Renal cortex interstitium (tissue), 11 donors: Measurements from ENCODE around the gene UAP1L1. TPM values are rescaled to one million over a fixed set of nuclear protein-coding genes. Genes with fewer than 3 reads are reported as not detected.
"Not testable (repeated sequence)": the region's sequence is repeated elsewhere in the genome, so short reads cannot be mapped to it uniquely, and the experiment has no call there.

ENCODE experiments used
- DNase-seq, 11 donors: peaks; one replicate each; pipeline ENCODE4 v3.0.0-alpha.2; 2013; ENCODE audit warnings: low read depth in 9 of 11, low spot score in 4 of 11; ENCODE audit errors: extremely low read depth in 1 of 11
- polyA plus RNA-seq, 3 donors: library from polyadenylated mRNA; unstranded; fragments of 120-200 nt; gene quantifications; one replicate each; pipeline ENCODE4 v1.2.1, GENCODE V29; 2013; ENCODE audit not compliant: insufficient read length in 3 of 3

The UAP1L1 gene
- polyA plus RNA-seq, 3 donors, result 4.9 to 9.2 (median 5.7) TPM

DNA sequence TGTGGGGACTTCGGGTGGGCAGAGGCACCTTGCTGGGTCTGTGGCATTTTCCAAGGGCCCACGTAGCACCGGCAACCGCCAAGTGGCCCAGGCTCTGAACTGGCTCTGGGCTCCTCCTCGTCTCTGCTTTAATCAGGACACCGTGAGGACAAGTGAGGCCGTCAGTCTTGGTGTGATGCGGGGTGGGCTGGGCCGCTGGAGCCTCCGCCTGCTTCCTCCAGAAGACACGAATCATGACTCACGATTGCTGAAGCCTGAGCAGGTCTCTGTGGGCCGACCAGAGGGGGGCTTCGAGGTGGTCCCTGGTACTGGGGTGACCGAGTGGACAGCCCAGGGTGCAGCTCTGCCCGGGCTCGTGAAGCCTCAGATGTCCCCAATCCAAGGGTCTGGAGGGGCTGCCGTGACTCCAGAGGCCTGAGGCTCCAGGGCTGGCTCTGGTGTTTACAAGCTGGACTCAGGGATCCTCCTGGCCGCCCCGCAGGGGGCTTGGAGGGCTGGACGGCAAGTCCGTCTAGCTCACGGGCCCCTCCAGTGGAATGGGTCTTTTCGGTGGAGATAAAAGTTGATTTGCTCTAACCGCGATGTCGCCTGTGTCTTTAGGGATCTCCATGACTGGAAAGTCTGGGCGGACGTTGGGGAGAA, 31.4 kb downstream of the UAP1L1 start:
- DNase-seq, result no peak

DNA sequence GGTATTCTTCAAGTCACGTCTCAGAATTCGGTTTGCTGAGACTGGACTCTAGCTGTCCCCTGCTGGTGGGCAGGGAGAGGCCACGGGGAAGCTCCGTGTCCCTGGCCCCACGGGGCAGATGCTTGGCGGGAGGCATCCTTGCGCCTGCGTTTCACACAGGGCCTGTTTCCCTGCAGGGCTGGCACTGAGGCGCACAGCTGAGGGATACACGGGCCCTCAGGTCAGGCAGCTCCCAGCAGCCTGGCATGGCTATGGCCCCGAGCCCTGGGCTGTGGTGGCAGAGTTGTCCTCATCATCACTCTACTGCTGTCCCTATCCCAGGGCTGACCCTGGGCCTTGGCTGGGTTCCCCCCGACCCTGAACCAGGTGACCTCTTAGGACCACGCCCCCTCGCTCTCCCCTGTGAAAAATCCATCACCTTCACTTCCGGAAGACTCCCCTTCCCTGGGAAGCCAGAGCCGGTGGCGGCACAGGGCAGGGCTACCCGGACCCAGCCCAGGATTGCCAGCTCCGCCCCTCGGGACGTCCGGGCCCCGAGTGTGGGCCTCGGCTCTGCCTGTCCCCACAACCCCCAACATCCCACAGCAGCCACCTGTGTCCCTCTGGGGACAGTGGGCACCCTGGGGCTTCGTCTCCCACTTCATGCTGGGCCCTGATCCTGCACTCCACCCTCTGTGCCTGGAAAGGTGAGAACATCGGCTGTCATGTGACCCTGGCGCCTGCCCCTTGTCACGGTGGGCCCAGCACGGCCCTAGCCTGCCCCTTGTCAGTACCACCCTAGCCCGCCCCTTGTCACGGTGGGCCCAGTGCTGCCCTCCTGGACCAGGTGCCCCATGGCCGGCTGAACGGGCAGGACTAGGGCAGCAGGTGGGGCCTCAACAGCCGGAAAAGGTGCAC, 32.2 kb downstream of the UAP1L1 start:
- no peak for DNase-seq

DNA sequence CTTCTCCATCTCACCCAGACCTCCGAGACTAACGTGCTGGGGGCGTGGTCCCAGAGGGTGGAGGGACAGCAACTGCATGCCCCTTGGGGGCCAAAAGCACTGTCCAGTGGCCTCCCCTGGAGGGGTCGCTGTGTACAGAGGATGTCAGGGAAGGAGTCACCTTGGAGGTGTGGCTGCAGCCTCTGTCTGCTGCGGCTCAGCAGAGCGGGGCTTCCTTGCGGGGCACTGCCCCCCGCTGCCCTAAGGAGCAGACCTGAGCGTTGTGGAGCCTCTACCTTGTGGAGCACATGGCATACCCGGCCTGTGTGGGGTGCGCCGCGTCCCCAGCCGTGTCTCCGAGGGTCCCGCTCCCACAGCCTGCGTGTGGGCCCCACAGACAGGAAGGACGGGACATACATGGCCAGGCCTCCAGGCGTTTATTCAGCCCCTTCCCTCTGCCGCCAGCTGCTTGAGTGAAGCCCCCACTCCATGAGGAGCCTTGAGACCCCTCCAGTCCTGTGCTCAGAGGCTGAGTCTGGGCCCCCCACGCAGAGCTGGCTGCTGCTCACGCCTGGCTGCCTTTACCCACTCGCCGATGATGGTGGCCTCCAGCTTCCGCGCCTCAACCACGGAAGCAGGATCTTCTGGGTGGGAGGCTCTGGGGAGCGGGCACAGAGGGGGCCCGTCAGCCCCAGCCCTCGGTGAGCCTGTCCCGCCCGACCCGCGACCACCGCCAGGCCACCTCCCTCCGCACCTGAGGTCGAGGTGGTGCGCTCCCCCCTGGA, 33.0 kb downstream of the UAP1L1 start:
- DNase-seq, result no peak

DNA sequence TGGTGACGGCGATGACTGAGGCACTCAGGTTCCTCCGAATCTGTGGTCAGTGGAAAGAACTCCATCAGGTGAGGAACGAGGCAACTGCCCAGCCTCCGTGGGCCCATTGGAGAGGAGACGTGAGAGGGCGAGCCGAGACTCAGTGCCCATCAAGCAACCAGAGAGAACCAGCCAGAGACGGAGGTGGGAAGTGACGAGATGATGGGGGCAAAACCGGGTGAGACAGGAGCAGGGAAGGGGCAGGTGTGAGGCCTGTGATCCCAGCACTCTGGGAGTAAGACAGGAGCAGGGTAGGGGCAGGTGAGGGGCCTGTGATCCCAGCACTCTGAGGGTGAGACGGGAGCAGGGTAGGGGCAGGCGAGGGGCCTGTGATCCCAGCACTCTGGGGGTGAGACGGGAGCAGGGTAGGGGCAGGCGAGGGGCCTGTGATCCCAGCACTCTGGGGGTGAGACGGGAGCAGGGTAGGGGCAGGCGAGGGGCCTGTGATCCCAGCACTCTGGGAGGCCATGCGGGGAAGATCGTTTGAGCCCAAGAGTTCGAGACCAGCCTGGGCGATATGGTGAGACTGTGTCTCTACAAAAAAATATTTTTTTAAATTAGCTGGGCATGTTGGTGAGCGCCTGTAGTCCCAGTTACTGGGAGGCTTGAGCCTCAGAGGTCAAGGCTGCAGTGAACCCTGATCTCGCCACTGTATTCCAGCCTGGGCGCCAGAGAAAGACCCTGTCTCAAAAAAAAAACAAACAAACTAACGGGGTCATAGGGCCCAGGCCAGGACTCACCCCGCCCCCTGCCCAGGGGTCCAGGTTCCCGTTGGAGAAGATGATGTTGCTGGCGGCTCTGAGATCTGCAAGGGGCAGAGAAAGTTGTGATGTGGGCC, 33.8 kb downstream of the UAP1L1 start:
- no peak for DNase-seq

DNA sequence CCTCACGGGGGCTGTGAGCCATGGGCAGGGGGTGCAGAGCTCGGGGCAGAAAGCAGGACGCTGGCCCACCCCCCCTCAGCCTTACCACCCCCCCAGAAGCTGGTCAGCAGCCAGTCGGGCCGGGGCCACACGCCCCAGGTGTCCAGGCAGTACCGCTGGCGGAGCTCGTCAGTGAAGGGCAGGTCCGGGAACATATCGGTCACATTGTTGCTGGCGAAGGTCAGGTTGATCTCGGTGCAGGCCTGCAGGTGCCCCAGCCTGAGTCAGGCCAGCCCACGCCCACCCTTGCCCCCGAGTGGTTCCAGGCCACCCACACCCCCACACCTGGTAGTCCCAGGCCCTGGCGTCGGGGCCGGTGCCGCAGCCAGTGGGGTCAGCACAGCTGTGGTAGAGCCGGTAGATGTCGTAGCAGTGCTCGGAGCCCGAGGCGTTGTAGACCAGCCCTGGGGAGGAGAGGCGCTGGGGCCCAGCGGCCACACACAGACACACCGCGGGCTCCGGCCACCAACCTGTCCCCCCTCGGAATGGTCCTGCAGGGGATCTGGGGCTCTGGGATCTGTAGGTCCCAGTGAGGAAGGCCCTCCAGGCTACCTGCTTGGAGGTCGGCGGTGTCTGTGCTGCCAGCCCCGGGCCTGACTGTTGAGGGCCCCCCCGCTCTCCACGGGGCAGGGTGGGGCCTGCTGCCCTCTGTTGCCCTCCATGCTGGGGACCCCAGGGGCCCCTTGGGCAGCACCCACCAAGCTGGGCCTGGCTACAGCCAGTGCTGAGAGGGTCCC, 34.7 kb downstream of the UAP1L1 start:
- no peak for DNase-seq

DNA sequence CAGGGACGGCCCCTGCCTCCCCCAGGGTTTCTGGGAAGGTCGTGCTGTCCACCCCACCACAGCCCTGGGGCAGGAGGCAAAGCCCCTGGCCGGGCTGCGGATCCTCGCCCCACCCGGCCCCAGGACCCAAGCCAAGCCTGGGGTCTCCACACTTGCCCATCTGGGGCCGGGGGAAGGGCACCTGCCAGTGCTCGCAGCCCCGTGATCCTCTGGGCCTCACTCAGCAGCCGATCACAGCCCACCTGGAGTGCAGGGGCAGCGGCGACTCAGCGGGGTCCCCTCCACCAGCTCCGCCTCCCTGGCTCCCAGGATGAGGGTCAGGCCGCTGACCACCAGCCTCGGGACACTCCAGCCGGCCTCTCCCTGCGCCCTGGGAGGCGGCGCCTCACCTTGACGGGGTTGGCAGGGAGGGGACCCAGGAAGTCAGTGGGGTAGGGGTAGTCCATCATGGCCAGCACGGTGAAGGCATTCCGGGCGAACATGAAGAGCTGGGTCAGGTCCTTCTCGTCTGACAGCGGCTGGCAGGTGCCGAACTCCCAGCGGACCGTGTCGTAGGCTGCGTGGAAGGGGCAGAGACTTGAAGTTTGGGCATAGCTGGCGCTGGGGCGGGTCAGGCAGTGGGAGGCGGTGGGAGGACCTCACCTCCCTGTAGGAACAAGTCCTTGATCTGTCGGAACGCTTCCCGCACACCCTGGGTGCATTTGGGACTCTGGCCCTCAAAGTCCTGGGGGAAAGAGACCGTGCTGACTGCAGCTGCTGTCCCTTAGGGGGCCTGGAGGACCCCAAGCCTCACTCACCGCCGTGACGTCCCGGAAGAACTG, 35.5 kb downstream of the UAP1L1 start:
- DNase-seq, result no peak

DNA sequence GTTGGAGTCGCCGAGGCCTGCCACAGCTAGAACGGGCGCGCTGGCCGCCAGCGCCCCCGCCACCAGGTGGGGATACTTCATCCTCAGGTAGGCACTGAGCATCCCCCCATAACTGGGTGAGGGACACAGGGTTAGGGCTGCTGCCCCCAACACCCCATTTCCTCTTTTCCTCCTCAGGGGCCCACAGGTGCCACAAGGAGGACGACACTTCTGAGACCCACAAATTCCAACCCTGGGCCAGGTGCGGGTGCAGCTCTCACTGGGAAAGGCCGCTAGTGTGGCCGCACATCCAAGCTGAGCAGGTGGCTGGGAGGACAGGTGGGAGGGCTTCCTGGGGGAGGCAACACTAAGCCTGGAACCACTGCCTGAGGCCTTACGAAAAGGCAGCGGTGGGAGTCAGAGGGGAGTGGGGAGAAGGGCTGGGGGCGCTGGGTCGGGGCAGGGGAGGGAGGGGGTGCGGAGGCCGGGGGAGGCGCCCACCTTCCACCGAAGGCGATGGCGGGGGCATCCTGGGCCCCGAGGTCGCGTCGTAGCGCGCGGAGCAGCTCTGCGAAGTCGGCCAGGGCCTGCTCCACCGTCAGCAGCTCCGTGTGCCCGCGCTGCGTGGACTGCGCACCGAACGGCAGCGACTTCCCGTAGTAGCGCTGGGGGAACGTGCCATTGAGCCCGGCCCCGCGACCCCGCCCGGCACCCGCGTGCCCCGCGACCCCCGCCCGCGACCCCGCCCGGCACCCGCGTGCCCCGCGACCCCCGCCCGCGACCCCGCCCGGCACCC, 36.3 kb downstream of the UAP1L1 start:
- no peak for DNase-seq

DNA sequence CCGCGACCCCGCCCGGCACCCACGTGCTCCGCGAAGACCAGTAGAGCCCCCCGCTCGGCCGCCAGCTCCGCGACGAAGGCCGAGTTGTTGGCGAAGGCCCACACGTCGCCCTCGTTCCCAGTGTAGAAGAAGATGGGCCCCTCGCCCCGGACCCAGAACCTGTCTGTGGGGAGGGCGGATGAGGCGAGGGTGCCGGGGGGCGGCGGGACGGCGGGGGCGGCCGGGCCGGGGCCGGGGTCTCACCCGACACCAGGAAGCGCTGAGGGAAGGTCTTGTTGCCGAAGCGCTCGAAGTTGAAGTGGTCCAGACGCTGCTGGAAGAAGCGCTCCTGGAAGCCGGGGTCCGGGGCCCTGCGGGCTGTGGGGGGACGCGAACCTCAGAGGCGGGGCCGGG, 36.9 kb downstream of the UAP1L1 start:
- DNase-seq, result no peak

DNA sequence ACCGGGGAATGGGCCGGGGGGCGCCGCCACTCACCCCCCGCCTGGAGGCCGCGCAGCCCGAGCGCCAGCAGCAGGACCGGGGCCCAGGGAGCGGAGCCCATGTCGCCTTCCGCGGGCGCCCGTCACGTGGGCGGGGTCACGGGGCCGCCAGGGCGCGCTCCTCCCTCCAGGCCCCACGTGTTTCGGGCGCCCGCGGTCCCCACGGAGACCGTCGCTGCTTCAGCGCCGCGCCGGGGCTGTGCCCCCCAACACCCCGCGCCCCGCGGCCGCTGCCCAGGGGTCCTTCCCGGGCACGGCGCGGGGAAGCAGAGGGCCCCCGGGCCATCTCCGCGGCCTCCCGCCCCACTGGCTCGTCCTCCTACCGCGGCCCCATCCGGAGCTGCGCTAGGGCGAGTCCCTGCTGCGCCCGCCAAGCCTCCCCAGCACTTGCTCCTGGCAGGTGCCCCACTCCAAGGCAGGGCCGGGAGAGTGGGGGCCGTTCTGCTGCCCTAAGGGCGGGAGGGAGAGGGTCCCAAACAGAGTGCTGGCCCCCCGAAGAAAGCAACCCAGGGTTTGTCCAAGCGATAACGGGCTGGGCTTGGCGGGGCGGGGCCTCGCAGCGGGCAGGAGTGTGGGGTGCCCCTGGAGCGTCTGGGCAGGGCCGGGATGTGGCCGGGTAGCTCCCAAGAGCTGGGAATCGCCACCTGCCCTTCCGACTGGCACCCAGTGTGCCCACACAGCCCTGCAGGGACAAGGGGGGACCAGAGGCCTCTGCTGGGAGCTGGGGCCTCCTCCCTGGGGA, 37.5 kb downstream of the UAP1L1 start, which contains the start of gene DPP7:
Gene DPP7 (minus strand): TSS at position 121 of the 781 bp plus-strand sequence. CDS start 20 bp downstream, at position 101.
- no peak for DNase-seq

DNA sequence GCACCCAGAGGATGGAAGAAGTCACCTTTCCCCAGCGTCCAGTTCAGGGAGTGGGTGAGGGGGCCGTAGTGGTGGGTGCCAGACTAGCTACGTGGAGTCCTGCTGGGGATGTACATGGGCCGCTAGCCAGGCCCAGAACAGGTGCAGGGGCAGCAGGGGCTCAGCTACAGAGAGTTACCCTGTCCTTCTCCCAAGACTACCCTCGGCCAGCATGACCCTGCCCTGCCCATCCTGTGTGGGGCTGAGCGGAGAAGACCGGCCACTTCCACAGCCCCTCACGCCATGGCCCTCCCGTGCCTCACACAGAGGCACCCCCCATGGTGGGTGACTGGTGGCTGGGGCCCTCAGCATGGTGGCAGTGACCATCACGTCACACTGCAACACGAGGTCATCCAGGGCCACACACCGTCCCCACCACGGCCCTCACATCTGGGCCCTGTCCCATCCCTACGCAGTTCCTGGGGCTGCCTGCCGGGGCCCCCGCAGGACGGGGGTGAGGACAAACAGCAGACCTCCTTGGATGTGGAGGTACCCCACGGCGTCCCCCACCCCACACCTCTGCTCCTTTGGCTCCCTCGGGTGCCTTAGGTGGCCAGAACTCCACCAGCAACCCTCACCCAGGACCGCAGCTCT, 38.2 kb downstream of the UAP1L1 start:
- no peak for DNase-seq

DNA sequence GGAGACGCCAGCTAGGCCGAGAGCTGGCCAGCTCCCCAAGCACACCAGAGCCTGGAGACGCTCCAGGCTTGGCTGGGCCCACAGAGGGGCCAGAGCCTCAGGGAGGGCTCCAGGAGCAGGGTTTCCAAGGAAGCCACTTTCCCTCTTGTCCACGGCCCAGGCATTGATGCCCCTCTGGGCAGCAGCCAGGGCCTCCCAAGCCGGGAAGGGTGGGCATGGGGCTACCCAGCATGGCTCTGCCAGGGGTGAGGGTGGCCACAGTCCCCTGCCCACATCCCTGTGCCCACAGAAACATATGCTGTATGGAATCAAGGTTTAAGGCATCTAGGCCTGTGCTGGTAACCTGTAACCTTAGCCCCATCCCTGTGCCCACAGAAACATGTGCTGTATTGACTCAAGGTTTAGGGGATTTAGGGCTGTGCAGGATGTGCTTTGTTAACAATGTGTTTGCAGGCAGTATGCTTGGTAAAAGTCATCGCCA, 38.8 kb downstream of the UAP1L1 start:
- no peak for DNase-seq

DNA sequence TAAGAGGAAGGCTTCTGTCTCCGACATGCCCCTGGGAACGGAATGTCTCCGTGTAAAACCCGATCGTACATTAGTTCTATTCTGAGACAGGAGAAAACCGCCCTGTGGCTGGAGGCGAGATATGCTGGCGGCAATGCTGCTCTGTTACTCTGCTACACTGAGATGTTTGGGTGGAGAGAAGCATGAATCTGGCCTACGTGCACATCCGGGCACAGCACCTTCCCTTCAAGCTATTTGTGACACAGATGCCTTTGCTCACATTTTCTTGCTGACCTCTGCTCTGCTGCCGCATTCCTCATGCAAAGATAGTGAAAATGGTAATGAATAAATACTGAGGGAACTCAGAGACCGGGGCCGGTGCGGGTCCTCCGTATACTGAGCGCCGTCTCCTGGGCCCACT, 39.4 kb downstream of the UAP1L1 start:
- DNase-seq, result no peak

DNA sequence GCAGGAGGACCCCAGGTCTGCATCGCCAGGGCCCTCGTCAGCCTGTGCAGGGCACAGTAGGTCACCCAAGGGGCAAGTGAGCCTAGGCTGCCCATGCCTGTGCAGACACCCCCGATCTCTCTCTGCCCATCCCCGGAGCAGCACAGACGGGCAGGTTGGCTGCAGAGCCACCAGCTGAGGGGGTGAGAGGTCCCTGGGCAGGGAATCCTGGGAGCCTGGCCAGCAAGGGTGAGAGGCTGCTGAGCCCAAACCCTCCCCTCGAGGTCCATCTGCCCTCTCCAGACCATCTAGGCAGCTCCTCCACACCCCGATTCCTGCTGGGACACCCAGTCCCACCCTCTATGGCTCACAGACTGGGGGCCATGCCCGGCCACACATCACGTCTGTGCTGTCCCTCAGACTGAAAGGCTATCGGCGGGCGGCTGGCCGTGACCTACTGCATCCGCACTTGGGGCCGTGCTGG, 40.0 kb downstream of the UAP1L1 start:
- DNase-seq, result no peak

DNA sequence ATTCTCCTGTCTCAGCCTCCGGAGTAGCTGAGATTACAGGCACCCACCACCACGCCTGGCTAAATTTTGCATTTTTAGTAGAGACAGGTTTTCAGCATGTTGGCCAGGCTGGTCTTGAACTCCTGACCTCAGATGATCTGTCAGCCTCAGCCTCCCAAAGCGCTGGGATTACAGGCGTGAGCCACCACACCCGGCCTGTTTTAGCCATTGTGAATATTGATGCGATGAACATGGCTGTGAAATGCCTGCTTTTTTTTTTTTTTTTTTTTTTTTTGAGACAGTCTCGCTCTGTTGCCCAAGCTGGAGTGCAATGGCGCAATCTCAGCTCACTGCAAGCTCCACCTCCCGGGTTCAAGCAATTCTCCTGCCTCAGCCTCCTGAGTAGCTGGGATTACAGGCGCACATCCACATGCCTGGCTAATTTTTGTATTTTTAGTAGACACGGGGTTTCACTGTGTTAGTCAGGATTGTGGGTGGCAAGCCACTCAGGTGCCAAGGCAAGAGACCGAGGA, 40.8 kb downstream of the UAP1L1 start:
- DNase-seq, result not testable (repeated sequence)
